Loucy (cell line): Measurements from ENCODE around the gene KCND2.
"Not testable (repeated sequence)": the region's sequence is repeated elsewhere in the genome, so short reads cannot be mapped to it uniquely, and the experiment has no call there.

Experiments
- CTCF ChIP-seq: fragments of 200-600 bp; sonication (generic); conservative IDR thresholded peaks from 2 replicates; pipeline ENCODE4 v1.5.1; 2014; ENCODE audit warnings: mild to moderate bottlenecking, antibody characterized with exemption, low read length
- EZH2phosphoT487 ChIP-seq: fragments of 200-600 bp; IDR thresholded peaks from 2 replicates; pipeline ENCODE4 v1.6.1; 2018; ENCODE audit warnings: antibody characterized with exemption, mild to moderate bottlenecking, moderate library complexity, borderline replicate concordance

- TF ChIP-seq CTCF, EZH2phosphoT487: not testable (repeated sequence)
Observed at GRCh38 chr7:120781924-120782323, 508.9 kb downstream of the KCND2 start.
